ENCODE data around the gene IKZF2.

GRCh38 chr2:213066443-213066743 is 85.0 kb downstream of the IKZF2 start:
- TF ChIP-seq POLR2A (IDR thresholded peaks at IDR 0.05) (no peak), EP300 (IDR thresholded peaks at IDR 0.05) (no peak), POLR2AphosphoS5 (IDR thresholded peaks at IDR 0.05) (no peak)
- TF ChIP-seq, protein P1, sequence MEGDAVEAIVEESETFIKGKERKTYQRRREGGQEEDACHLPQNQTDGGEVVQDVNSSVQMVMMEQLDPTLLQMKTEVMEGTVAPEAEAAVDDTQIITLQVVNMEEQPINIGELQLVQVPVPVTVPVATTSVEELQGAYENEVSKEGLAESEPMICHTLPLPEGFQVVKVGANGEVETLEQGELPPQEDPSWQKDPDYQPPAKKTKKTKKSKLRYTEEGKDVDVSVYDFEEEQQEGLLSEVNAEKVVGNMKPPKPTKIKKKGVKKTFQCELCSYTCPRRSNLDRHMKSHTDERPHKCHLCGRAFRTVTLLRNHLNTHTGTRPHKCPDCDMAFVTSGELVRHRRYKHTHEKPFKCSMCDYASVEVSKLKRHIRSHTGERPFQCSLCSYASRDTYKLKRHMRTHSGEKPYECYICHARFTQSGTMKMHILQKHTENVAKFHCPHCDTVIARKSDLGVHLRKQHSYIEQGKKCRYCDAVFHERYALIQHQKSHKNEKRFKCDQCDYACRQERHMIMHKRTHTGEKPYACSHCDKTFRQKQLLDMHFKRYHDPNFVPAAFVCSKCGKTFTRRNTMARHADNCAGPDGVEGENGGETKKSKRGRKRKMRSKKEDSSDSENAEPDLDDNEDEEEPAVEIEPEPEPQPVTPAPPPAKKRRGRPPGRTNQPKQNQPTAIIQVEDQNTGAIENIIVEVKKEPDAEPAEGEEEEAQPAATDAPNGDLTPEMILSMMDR (IDR thresholded peaks at IDR 0.05): no peak
